HPDE6-E6E7 (cell line): Measurements from ENCODE around the gene MECR.

ENCODE experiments used
- DNase-seq: peaks from one replicate; pipeline ENCODE4 v3.0.0; 2011; ENCODE audit warnings: missing footprints; ENCODE audit errors: extremely low spot score

Gene MECR

GRCh38 chr1:29202053-29202452 is 28.7 kb downstream of the MECR start:
- no peak for DNase-seq

GRCh38 chr1:29201595-29202051 is 29.1 kb downstream of the MECR start:
- no peak for DNase-seq

DNA sequence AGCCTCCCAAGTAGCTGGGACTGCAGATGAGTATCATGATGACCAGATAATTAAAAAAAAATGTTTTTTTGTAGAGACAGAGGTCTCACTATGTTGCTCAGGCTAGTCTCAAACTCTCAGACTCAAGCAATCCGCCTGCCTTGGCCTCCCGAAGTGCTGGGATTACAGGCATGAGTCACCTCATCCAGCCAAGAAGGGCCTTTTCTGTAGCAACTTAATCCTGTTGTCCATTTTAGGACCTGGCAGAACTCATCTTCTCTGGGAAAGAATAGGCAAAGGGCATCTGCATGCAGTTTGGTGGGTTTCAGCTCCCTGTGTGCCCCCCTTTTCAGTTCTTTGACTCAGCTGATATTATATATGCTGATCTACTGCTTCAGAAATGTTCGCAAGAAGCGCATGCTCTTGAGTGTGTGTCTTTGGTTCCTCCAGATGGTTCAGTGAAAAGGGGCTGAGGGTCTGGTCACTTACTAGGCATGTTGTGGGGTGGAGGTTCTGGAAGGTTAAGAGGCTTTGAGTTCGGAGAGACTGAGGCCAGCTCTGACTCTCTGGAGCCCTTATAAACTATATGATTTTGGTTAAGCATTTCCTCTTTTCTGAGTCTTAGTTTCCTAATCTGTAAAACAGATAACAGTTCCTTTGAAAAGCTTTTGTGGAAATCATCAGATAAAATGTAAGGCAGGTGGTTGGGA is 29.7 kb downstream of the MECR start:
- no peak for DNase-seq

DNA sequence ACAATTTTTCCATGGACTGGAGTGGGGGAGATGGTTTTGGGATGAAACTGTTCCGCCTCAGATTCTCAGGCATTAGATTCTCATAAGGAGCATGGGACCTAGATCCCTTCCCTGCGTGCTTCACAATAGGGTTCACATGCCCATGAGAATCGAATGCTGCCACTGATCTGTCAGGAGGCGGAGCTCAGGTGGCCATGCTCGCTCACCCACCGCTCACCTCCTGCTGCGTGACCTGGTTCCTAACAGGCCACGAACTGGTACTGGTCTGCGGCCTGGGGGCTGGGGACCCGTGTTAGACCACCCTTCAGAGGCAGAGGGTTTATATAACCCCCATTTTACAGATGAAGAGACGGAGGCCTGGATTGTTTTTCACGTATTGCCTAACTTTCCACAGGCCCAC is 32.7 kb downstream of the MECR start:
- DNase-seq, result no peak

DNA sequence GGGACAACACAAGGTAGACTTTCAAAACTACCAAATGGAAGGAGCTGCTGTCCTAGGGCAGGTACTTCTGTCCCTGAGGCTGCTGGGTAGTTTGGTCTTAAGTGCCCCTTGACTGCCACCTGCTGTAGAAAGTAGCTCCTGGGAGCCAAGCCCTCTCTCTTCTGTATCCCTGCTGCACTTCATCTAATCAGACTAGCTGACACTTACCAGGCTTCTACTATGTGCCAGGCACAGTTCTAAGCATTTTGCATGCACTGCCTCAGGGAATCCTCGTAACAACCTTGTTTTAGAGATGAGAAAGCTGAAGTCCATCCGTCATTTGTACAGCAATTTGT is 33.2 kb downstream of the MECR start:
- peak; percentile 46 for DNase-seq

DNA sequence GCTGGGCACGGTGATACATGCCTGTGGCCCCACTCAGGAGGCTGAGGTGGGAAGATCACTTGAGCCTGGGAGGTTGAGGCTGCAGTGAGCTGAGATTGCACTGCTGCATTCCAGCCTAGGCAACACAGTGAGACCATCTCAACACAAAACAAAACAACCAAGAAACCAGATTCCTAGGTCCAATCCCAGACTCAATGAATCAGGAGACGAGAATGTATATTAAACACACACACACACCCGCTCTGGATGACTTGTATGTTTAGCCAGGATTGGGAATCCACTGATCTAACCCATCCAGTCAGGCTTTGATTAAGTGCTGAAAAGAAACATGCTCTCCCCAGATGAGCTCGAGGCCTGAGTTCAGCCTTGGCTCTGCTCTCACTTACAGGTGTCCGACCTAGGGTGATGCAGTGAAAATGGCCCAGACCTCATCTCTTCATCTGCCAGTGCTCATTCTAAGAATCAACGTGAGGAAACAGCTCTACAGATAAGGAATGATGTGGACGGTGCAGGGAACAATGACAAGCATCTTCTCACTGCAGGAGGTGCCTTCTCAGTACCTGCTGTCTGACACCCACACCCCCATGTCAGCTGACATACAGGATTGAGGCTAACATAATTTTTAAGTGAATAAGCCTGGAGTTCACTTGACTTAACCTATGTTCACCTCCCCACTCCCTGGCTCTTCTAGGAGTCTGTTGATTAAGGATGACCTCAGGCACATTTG is 33.7 kb downstream of the MECR start:
- no peak for DNase-seq

DNA sequence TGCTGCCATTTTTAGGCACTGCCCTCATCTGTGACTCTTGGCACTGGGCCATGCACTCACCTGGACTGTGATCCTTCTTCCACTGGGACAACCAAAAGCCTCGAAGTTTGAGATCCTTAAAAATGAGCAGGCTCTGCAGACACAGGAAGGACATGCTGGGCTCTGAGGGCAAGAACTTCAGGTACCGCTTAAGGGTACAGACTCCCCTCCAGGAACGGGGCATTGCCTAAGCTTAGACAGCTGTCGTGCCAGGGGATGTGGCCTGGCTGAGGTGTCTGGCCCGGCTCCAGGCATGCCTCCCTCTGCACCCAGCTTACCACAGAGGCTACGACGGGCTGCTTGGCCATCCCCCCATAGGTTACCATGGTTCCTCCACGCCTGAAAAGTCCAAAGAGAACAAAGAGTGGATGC is 34.8 kb downstream of the MECR start:
- DNase-seq, result no peak

- DNase-seq, result no peak
Measured at GRCh38 chr1:29193879-29194455, 36.8 kb downstream of the MECR start.

DNA sequence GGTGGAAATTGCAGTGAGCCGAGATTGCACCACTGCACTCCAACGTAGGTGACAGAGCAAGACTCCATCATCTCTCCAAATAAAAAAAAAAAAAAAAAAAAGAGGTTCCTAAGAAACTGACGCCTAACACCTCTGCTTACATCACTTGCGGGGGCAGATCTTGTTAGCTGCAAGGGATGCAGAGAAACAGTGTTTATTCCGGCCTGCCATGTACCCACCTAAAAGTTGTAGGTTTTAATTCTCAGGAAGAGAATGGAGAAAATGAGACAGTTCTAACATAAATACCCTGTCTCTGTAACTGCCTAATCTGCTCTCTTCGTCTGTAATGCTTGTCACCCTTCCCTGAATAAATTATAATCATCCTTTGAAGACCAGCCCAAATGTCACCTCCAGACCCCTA is 40.0 kb downstream of the MECR start:
- DNase-seq, result no peak

- no peak for DNase-seq
Measured at GRCh38 chr1:29186707-29187106, 44.0 kb downstream of the MECR start.

DNA sequence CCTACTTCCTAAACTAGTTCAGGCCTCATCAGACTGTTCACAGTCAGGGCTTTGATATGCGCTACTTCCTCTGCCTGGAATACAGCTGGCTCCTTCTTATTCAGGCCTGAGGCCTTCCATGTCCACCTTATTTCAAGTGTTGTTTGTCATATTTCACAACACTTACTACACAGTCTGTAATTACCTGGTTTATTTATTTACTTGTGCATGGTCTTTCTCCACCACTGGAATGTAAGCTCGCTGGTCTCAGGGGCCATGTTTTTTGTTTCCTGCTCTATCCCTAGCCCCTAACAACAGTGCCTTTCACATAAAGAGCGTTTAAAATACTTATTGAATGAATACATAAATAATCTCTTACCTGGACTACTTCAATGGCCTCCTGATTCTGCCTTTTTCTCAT is 44.5 kb downstream of the MECR start:
- DNase-seq, result no peak

DNA sequence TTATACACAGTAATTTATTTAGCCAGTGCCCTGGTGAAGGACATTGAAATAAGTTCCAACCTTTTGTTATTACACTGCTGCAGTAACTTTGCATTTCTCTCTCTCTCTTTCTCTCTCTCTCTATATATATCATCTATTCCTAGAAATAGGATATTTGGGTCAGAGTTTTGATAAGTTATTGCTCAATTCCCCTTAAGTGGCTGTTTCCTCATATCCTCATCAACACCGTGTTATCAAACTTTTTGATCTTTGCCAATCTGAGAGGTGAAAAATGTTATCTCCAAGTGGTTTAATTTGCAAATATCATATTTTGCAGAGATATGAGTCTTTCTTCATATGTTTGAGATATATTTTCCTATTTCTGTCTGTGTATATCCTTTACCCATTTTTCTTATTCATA is 47.4 kb downstream of the MECR start:
- DNase-seq, result no peak

GRCh38 chr1:29181413-29182225 is 49.1 kb downstream of the MECR start, which contains the start of gene SRSF4:
Gene SRSF4, minus strand, starts transcription at chr1:29181900. Its CDS starts 148 bp downstream, at chr1:29181752.
- peak; percentile 98 for DNase-seq

GRCh38 chr1:29180497-29181412 is 50.0 kb downstream of the MECR start:
- DNase-seq, result peak; percentile 41

- no peak for DNase-seq
Measured at GRCh38 chr1:29179641-29180184, 51.0 kb downstream of the MECR start.

DNA sequence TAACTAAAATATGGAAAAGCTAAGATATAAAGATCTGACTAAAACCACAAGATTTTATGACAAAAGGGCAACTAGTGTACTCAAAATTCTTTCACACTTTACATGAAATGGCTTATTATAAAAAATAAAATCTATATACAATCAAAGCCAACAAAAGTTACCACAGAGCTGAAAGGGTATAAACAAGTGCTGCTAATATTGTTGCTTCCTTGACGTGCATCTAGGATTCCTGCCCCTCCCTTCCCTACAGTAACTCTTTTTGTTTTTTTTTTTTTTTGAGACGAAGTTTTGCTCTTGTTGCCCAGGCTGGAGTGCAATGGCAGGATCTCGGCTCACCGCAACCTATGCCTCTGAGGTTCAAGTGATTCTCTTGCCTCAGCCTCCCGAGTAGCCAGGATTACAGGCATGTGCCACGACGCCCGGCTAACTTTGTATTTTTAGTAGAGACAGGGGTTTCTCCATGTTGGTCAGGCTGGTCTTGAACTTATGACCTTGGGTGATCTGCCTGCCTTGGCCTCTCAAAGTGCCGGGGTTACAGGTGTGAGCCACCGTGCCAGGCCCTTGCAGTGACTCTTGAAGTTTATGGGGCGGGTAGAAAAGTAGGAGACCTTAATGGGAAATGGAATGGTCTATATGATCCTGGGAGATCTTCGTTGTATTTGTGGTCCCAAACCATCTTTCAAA is 53.6 kb downstream of the MECR start:
- DNase-seq, result no peak

- DNase-seq, result no peak
Measured at GRCh38 chr1:29176576-29176975, 54.2 kb downstream of the MECR start.

- DNase-seq, result no peak
Measured at GRCh38 chr1:29172415-29172939, 58.3 kb downstream of the MECR start.

- DNase-seq, result no peak
Measured at GRCh38 chr1:29171521-29171920, 59.2 kb downstream of the MECR start.

- no peak for DNase-seq
Measured at GRCh38 chr1:29171089-29171488, 59.6 kb downstream of the MECR start.
